AG09309 (cell line): ENCODE measurements around the gene DDX51.
"Not testable (repeated sequence)": the region's sequence is repeated elsewhere in the genome, so short reads cannot be mapped to it uniquely, and the experiment has no call there.

Source experiments
- DNase-seq: peaks from one replicate; pipeline ENCODE4 v3.0.0-alpha.2; 2010; ENCODE audit warnings: low read depth
- H3K4me3 ChIP-seq: 2 replicates; pipeline ENCODE4 v1.5.1; 2011; ENCODE audit warnings: mild to moderate bottlenecking, low read depth, low read length, moderate library complexity; ENCODE audit not compliant: control insufficient read depth
- CTCF ChIP-seq: IDR thresholded peaks from 2 replicates; pipeline ENCODE4 v1.5.1; 2011; ENCODE audit warnings: mild to moderate bottlenecking, low read depth, low read length, inconsistent platforms; ENCODE audit not compliant: insufficient read depth, control insufficient read depth; ENCODE audit errors: missing control alignments

Gene DDX51

GRCh38 chr12:132138941-132139871 is 4.9 kb downstream of the DDX51 start:
- no peak overlapping the region for H3K4me3 ChIP-seq
- TF ChIP-seq CTCF, result no peak
- DNase-seq, result no peak

- DNase-seq, result no peak
- no peak overlapping the region for H3K4me3 ChIP-seq
- no peak for TF ChIP-seq CTCF
Measured at GRCh38 chr12:132137483-132138125, 6.5 kb downstream of the DDX51 start.

GRCh38 chr12:132136226-132136625 is 7.9 kb downstream of the DDX51 start:
- not testable (repeated sequence) for DNase-seq

GRCh38 chr12:132134653-132135183 is 9.4 kb downstream of the DDX51 start:
- H3K4me3 ChIP-seq, DNase-seq: not testable (repeated sequence)

More at GRCh38 chr12:132136226-132136625, 7.9 kb downstream of the DDX51 start:
- not testable (repeated sequence) for H3K4me3 ChIP-seq

GRCh38 chr12:132133952-132134652 is 10.0 kb downstream of the DDX51 start:
- no peak overlapping the region for H3K4me3 ChIP-seq
- no peak for DNase-seq
- TF ChIP-seq CTCF, result no peak

- DNase-seq, result no peak
- no peak overlapping the region for H3K4me3 ChIP-seq
- no peak for TF ChIP-seq CTCF
Measured at GRCh38 chr12:132132609-132133430, 11.3 kb downstream of the DDX51 start.

GRCh38 chr12:132131952-132132351 is 12.2 kb downstream of the DDX51 start:
- no peak for DNase-seq
- no peak for TF ChIP-seq CTCF
- no peak overlapping the region for H3K4me3 ChIP-seq
